Inferior parietal cortex (tissue), 1 donor: ENCODE results near the gene BROX.
"Not testable (repeated sequence)": the region's sequence is repeated elsewhere in the genome, so short reads cannot be mapped to it uniquely, and the experiment has no call there.

Experiments used
- DNase-seq: peaks from one replicate; pipeline ENCODE4 v3.0.0-alpha.2; 2016; ENCODE audit errors: extremely low spot score

The BROX gene

GRCh38 chr1:222732216-222733159, 20.1 kb downstream of the BROX start:
- DNase-seq, result no peak

- no peak for DNase-seq
Measured at GRCh38 chr1:222734740-222735139, 22.4 kb downstream of the BROX start.

GRCh38 chr1:222736470-222736869, 24.1 kb downstream of the BROX start:
- DNase-seq, result no peak

GRCh38 chr1:222736972-222737371, 24.6 kb downstream of the BROX start, which contains the start of gene FAM177B:
Gene FAM177B (plus strand): TSS chr1:222737202. CDS start chr1:222746546, 9,344 bp downstream.
- DNase-seq, result no peak

- DNase-seq, result no peak
Measured at GRCh38 chr1:222739465-222739864, 27.1 kb downstream of the BROX start.

- no peak for DNase-seq
Measured at GRCh38 chr1:222739929-222740328, 27.6 kb downstream of the BROX start.

- not testable (repeated sequence) for DNase-seq
Measured at GRCh38 chr1:222741630-222742457, 29.5 kb downstream of the BROX start.

GRCh38 chr1:222749927-222750326, 37.6 kb downstream of the BROX start:
- no peak for DNase-seq

- no peak for DNase-seq
Measured at GRCh38 chr1:222750651-222751050, 38.3 kb downstream of the BROX start.

GRCh38 chr1:222751255-222751654, 38.9 kb downstream of the BROX start:
- no peak for DNase-seq

GRCh38 chr1:222754366-222755139, 42.2 kb downstream of the BROX start:
- no peak for DNase-seq

GRCh38 chr1:222757646-222758268, 45.4 kb downstream of the BROX start:
- no peak for DNase-seq

- DNase-seq, result no peak
Measured at GRCh38 chr1:222759451-222760035, 47.2 kb downstream of the BROX start.

- DNase-seq, result no peak
Measured at GRCh38 chr1:222761083-222761482, 48.7 kb downstream of the BROX start.

- not testable (repeated sequence) for DNase-seq
Measured at GRCh38 chr1:222762178-222762577, 49.8 kb downstream of the BROX start.

GRCh38 chr1:222767152-222767571, 54.8 kb downstream of the BROX start:
- no peak for DNase-seq

GRCh38 chr1:222768592-222768991, 56.2 kb downstream of the BROX start:
- DNase-seq, result no peak

GRCh38 chr1:222769181-222769580, 56.8 kb downstream of the BROX start:
- DNase-seq, result no peak

- DNase-seq, result no peak
Measured at GRCh38 chr1:222769971-222770620, 57.7 kb downstream of the BROX start.

- DNase-seq, result no peak
Measured at GRCh38 chr1:222772996-222773379, 60.6 kb downstream of the BROX start.
